ENCODE results near the gene RFTN1.
A peak's percentile ranks its signal among the peaks of the same experiment; 100 is the strongest.

RFTN1 gene

DNA sequence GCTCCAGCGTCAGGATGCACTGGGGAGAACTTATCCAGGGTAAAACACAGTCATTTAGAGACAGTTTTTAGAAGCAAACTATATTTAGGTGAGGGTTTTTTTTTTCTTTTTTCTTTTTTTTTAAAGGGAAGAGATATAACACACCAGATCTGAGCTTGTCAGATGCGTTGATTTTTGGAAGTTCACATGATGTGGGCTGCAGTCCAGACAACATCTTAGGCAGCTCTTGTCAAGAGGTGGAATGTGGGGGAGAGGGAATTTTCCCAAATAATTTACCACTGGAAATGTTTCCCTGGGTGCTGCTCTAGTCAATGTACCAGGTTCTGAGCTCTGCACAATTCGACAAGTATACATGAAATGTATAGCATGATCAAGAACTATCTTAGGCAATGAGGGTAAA lies 155.2 kb downstream of the RFTN1 start:
- DNase-seq (ENCODE audit: low read depth in 2 of 2) = no peak

DNA sequence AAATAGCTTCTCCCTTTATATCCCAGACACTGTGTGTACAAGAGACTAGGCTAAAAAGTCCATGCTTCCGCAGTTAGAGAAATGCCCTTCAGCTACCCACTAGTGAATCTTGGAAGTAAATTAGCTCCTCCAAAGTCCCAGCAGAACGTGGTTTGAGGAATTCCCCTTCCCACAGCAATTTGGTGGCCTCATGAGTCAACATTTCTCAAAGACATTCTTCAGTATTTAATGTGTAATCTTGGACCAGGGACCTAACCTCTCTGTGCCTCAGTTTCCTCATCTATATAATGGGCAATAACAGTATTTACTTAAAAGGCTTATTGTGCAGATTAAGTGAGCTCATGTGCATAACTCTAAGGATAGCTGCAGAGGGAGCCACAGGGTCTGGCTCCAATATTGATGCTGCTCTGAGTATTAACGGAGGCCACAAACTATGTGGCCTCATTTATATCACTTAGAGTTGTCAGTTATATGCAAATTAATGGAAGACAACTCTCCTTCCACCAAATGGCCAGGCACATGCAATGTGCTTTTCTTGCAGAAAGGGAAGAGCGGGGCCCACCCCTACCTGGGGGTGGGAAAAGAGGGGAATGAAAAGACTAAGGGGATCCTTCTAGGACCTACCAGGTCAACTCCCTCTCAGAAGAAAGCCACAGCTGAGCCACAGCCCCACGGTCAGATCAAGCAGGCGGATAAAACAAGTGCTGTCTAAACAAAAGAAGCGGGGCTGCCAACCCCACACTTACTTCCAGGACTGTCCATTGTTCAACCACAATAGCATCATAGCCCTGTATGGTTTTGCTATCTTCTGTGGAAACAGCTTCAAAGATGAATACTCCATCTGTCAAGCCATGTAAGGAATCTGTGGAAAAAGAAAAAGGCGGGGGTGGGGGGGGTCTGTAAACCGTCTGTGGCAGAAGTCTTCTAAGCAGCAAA lies 156.0 kb downstream of the RFTN1 start:
- no peak for DNase-seq (ENCODE audit: low read depth in 2 of 2)

DNA sequence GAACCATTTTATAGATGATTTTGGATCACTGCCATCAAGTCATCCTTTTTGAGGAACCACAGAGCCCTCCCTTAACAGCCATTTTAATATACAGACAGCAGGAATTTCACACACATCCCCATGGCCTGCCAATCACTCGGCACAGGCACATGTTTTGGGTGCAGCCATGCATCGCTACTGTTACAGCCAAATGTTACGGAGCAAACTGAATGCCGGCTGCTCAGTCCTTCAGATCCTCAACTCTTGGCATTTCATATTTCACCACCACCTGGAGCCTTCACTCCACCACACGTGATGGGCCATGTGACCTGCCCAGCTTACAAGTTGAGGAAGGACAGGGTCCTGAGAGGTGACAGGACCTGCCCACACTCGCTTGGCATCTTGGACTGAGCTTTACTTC lies 157.7 kb downstream of the RFTN1 start:
- no peak for DNase-seq (ENCODE audit: low read depth in 2 of 2)

DNA sequence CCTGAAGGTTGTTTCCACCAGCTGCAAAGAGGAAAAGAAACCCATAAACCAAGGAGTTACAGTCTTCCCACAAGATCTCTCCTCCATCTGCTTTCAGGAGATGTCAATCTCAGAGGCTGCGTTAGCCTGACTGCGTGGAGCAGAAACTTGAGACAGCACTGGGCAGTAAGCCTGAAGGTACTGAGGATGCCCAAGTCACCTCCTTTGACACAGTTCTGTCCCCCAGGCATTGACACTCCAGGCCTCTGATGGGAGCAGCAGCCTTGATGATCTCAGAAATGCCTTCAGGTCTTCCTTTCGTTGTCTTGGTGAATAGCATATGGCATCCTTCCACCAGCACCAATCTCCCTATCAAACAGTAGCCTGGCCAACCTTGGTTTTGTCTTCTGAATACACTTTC lies 159.2 kb downstream of the RFTN1 start:
- DNase-seq (ENCODE audit: low read depth in 2 of 2) = no peak

DNA sequence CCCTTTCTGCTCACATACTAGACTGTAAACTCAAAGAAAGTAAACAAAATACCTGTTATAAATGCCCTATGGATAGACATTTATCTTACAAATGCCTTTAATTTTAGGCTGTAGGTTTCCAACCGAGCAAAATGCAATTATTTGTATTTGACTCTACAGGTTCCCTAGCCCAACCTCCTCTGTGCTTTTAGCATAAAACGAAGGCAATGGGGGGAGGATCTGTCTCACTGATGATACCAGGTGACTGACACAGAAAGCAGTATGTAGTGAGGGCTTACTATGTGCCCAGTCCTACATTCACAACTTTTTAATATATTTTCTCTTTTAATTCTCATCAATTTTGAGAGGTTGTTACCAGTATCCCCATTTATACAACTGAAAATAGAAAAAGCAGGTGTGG lies 161.1 kb downstream of the RFTN1 start:
- no peak for DNase-seq (ENCODE audit: low read depth in 2 of 2)

DNA sequence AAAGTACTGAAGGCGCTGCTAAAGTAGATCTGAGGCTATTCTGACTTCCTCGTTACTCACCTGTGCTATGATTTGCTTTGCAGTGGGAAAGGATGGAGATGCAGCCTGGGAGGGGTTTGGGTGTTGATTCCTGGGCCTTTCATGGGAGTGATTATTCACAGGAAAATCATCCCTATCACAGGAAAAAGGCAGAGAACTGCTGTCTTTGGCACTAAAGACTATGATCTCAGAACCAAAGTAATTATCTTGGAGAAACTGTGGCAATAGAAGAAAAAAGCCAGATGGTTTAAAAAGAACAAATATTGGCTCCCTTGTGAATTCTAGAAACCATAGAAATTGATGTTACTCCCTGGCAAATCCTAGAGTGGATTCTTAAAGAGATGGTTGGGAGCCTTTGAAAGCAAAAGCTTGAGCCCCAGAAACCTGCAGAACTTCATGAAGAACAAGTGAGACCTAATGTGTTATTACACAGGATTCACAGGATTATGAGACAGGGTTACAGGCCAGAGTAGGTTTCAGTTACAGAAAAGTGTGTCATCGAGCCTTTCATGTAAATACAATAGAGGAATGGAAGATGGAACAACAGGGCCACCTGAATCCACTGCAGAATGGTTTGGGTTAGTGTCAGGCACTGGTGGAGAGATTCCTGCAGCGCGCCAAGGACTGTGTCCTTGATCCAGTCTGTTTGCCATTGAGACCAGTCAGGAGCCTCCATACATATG lies 162.7 kb downstream of the RFTN1 start:
- no peak for DNase-seq (ENCODE audit: low read depth in 2 of 2)

DNA sequence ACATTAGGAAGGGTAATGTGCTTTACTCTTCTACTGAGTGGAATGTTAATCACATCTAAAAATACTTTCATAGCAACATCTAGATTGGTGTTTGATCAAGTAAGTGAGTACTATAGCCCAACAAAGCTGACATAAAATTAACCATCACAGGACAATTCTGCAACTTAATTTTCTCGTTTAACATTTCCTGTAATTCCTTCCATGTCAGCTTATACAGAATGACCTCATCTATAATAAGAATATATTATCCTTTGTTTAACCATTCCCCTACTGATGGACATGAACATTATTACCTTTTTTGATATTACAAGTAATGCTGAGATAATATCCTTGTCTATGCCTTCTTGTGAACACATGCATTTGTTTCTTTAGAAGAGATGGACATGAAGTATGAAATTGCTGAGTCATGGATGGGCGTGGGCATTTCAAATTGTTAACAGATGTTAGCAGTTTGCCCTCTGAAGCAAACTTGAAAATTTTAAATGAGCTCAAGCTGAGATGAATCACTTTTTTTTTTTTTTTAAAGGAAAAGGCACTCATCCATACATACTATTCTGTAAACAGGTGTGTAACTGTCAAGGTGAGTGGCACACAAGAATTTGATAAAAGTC lies 163.4 kb downstream of the RFTN1 start:
- no peak for DNase-seq (ENCODE audit: low read depth in 2 of 2)

DNA sequence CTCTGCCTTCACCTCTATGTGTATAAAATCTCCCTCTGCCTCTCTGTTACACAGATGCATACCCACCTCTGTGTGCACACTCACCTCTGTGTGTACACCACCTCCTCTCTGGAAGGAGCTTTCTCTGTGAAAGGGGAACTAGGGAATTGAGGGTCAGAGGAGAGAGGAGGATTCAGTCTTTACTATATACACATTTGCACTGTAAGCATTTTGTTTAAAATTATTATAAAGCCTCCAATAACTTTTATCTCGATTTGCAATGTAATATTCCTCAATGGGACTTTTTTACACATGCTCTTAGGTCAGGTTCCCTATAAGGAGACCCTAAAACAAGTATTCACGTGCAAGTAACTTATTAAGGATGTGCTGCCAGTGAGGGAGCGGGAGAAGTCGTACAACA lies 166.0 kb downstream of the RFTN1 start:
- DNase-seq (ENCODE audit: low read depth in 2 of 2) = no peak

DNA sequence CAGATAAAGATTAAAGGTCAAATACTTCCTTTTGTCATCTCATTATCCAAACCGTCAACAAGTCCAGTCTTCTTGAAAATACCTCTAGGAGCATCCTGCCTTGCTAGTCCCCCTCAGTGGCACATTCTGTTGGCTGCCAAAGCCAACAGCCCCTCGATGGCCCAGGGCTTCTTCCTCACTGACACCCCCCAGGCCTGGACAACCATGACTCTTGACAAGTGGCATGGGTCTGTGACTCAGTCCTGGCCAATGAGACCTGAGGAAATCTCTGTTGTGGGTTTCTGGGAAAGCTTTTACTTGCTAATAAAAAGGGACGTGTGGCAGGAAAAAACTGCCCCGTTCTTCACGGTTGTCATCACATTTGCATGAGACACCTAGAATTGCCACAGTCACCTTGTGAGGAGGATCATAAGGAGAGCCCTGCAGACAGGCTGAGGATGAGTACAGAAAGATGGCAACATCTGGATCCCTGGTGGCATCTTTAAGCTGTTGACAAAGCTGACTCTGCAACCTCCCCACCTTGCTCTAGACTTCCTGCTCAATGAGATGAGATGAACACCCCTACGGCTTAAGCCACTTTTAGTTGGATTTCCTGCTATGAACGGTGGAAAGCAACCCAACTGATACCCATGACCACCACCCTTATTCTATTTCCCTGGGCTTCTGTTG lies 167.0 kb downstream of the RFTN1 start:
- no peak for DNase-seq (ENCODE audit: low read depth in 2 of 2)

DNA sequence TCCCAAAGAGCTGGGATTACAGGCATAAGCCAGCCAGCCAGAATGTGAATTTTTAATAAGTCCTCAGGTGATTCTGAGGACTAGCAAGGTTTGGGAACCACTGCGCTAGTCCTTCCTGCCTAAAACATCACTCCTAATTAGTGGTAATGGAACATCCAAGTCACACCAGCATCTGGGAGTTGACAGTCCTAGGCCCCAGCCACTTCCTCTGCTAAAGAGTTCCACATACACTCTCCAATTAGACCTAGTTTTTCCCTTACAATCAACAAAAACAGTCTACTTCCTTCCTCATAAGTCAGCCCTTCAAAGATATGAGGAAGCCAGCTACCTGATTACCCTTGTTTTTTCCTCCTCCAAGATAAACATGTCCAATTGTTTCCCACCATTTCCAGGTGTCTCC lies 170.4 kb downstream of the RFTN1 start:
- DNase-seq (ENCODE audit: low read depth in 2 of 2) = no peak

DNA sequence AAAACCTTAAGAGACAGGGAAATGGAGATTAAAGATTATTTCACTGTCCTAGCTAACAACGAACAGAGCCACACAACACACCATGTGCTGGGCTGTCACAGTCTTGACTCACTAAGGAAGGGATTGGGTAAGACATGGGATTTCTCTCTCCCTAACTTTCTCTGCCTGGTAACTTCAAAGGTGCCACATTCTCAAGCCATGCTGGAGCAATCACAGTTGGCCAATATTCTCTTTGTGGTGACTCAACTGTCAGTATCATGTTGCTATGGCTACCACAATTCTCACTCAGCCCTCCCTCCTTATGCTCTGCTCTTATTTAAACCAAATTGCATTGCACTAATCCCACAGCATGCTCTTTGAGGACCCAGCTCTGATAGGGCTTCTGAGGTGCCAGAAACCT lies 174.5 kb downstream of the RFTN1 start:
- DNase-seq (ENCODE audit: low read depth in 2 of 2) = peak in 1 of 2 donors; percentile 7

DNA sequence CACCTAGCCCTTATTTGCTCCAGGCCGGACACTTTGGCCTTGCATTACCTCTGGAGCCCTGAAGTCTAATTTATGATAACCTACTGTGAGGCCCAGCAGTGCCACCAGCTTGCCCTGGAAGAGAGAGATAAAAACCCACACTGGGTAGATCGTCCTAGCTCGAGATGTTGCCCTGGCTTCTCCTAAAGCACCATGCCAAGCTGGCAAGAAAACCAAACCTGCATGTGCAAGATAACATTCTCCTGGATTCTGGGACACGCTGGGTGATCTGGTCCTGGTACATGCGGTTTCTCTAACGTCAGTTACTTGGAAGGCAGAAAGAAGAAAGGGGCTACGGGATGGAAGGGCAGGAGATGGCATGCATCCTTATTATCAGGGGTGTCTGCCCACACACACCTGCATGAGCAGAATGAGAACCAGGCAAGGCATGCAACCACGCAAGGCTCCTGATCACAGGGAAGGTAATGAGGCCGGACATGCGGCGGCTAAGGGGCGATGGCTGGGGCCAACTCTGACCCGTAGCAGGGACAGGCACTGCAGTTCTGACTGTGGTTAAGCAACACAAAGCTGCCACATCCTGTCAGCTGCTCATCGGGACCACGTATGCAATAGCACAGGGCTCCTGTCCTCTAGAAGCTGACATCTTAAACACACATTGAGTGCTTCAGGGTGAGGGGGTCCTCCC lies 175.5 kb downstream of the RFTN1 start:
- DNase-seq (ENCODE audit: low read depth in 2 of 2) = peak in 1 of 2 donors; percentile 17

DNA sequence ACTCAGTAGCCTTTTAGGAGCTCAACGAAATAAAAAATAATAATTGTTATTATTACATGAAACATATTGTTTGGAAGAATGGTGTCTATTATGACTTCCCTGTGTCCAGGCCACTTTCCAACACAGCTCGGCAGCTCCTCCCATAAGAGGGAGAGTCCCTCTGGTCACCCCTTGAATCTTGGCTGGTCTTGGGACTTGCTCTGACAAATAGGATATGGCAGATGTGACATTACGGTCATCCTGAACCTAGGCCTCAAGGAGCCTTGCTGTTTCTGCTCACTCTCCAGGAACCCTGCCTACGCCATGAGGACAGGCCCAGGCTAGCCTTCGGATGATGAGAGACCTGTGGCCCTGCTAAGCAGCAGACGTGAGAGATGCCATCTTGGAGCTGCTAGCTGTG lies 176.7 kb downstream of the RFTN1 start:
- no peak for DNase-seq (ENCODE audit: low read depth in 2 of 2)

DNA sequence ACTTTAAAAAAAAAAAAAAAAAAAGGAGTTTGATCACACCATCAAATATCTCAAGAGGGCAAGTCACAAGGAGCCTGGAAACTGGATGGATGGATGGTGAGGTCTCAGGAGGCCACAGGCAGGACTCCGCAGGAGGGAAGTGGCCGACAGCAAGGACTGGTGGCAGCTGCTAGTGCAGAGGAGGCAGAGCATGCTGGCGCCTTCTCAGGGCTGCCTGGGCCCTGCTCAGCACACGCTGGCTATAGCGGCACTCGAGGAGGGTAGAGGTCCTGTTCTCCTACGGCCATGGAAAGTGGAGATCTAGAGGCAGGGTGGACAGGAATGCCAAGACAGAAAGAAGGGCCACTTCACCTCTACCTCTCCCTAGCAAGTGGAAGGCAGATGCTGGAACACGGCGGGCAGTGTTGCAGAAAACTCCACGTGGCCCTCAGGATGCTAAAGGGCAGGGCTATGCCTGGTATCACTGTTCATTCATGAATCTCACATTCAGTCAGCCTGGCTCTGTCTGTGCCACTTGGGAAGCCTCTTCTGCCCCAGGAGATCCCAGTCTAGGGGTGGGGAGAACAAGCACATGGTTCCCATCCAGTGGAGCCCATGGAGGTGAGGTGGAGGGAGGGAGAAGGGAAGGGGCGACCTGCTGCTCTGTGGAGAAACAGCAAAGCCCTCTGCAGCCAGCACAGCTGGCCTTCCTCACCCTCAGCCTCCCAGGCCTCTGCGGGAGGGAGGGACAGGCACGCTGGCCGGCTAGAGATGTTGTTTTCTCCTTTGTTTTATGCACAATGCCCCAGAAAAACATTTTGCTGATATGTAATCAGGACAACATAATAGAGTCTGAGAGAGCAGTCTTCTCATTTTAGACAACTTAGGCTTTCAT lies 177.5 kb downstream of the RFTN1 start:
- no peak for DNase-seq (ENCODE audit: low read depth in 2 of 2)

DNA sequence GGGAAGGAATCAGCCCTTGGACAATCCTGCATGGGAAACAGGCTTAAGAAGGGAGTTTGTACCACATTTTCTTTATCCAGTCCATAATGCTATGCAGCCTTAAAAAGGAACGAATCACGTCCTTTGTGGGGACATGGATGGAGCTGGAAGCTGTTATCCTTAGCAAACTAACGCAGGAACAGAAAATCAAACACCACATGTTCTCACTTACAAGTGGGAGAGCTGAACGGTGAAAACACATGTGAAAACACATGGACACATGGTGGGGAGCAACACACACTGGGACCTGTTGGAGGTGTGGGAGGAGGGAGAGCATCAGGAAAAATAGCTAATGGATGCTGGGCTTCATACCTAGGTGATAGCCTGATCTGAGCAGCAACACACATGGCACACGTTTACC lies 178.2 kb downstream of the RFTN1 start:
- DNase-seq (ENCODE audit: low read depth in 2 of 2) = no peak

DNA sequence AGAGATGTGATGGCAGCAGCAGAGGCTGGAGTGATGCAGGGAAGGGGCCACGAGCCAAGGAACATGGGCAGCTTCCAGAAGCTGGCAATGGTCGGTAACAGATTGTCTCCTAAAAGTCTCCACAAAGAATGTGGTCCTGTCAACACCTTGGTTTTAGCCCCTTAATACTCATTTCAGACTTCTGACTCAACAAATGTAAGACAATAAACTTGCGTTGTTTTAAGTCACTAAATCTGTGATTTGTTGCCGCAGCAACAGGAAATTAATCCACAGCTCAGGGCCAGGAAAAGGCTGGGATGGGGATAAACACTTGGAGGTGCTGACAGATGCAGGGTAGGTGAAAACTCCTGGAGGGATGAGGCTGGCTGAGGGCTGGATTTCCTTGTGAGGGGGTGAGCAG lies 178.6 kb downstream of the RFTN1 start:
- DNase-seq (ENCODE audit: low read depth in 2 of 2) = no peak

DNA sequence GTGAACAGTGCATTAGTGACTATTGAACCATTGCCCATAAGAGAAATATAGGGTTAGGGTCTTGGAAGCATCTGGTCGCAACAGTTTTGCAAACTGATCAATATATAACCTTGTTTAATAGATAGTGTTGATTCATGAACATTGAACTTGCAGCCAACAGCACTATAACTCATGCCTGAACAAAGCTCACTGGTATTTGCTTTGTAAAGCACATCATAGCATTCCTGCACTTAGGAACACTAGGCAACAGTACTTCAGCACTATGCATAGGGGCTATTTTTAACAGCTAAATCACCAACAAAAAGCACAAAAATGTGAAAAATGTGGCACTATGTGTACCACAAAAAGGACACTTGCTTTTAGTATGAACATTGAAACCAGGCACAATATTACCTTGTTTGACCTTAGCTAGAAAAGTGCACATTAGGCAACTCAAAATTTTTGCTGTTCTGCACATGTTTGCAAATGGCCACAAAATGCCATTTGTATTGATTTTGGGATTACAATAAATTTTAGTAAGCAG lies 180.5 kb downstream of the RFTN1 start:
- DNase-seq (ENCODE audit: low read depth in 2 of 2) = no peak

DNA sequence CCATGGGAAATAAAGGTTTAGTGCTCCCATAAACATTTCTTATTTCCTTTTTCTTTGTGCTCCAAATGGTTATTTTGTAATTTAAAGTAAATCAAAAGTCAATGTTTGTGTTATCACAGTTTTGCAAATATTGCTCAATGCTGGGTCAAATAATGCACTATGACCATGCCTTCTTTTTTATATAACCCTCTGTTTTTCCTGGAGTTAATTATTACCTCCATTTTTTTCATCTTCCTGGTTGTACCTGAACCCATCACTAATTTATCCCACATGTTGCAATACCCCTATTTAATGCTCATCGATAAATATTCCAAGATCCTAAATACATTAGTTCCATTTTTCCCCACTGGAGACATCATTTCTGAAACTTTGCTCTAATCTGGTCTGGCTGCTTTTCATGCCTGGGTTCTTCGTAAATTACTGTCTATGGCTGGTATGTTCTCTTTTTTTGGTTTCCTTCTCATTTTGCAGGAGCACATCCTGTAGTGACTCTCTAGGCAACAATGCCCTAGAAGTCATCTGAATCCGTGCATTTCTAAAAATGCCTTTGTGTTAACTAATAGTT lies 182.1 kb downstream of the RFTN1 start:
- no peak for DNase-seq (ENCODE audit: low read depth in 2 of 2)

DNA sequence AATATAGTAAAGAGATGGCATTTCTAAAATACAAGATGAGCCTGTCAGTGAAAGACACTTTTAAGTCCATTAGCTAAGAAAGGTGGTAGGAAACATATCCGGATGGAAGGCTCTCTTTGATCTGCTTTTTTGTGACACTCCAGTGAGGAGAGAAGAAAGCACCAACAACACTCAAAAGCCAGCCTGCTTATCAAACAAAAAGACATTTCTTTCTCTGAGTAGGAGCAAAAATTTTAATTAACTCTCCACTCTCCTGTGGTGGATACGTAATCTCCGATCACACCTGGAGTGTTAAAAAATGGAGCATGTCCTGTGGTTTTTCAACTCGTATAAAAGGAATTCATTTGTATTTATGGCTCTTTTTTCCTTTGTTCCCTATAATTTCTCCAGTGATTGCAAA lies 183.1 kb downstream of the RFTN1 start:
- no peak for DNase-seq (ENCODE audit: low read depth in 2 of 2)

DNA sequence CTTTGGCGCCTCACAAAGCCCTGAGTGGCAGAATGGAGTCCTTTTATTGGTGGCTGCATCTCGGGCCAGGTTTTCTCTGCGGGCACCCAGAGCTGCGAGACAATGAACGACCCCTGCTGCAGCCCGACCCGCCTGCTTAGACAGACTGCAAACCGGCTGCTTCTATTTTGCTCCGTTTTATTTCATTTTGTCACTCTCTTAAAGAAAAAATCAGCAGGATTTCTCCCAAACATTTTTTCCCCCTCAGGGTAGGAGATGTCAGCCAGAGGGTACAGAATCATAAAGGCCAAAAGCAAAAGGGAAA lies 183.7 kb downstream of the RFTN1 start:
- DNase-seq (ENCODE audit: low read depth in 2 of 2) = no peak
